GM12872 (cell line): Measurements from ENCODE around the gene PIP4K2B.

Source experiments
- TF ChIP-seq, protein P1 (sequence below): IDR thresholded peaks from 3 replicates; pipeline ENCODE4 v1.5.1; 2011; ENCODE audit warnings: low read depth, mild to moderate bottlenecking, low read length, moderate library complexity; ENCODE audit not compliant: insufficient read depth

The PIP4K2B gene

DNA sequence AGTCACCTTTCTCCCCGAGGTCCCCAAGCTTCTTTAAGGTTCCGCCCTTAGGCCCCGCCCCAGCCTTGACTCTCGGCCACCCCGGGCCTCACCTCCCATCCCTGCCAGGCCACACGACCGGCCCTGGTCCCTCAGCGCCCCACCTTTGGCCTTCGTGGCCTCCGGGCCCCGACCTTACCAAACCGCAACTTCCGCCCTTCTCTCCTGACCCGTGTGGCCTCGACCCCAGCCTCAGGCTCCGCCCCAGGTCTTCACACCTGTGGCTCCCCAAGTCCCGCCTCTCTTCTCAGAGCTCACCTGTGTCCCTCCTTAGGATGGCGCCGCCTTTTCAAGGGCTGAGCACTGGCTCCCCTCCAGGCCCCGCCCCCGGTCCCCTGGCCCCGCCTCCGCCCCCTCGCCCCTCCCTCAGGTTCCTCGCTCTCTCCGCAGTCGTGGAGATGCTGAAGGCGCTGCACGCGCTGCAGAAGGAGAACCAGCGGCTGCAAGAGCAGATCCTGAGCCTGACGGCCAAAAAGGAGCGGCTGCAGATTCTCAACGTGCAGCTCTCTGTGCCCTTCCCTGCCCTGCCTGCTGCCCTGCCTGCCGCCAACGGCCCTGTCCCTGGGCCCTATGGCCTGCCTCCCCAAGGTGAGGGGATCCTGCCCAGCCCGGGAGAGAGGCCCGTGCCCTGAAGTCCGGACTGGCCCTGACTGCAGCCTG, 79.3 kb downstream of the PIP4K2B start:
- TF ChIP-seq, protein P1, sequence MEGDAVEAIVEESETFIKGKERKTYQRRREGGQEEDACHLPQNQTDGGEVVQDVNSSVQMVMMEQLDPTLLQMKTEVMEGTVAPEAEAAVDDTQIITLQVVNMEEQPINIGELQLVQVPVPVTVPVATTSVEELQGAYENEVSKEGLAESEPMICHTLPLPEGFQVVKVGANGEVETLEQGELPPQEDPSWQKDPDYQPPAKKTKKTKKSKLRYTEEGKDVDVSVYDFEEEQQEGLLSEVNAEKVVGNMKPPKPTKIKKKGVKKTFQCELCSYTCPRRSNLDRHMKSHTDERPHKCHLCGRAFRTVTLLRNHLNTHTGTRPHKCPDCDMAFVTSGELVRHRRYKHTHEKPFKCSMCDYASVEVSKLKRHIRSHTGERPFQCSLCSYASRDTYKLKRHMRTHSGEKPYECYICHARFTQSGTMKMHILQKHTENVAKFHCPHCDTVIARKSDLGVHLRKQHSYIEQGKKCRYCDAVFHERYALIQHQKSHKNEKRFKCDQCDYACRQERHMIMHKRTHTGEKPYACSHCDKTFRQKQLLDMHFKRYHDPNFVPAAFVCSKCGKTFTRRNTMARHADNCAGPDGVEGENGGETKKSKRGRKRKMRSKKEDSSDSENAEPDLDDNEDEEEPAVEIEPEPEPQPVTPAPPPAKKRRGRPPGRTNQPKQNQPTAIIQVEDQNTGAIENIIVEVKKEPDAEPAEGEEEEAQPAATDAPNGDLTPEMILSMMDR: no peak

GRCh38 chr17:38719289-38719942, 79.9 kb downstream of the PIP4K2B start:
- TF ChIP-seq, protein P1: no peak

DNA sequence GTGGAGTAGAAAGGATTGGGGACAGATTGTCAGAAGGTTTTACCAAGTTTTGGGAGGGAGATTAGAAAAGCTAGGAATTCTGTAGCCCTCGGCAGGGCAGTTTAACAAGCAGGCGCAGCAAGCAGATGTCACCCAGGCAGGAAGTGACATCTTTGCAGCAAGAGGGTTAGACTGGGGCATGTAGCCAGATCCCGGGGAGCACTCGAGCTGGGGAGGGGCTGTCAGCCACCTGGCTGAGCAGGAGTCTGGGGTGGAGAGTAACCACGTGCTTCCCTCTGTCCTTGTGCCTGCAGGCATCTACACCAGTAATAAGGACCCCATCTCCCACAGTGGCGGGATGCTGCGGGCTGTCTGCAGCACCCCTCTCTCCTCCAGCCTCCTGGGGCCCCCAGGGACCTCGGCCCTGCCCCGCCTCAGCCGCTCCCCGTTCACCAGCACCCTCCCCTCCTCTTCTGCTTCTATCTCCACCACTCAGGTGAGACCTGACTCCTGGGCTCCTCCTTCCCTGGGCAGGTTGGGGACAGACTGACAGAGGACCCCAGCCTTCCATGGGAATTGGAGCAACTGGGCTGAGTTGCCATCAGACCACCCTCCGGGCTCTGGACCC, 82.1 kb downstream of the PIP4K2B start:
- TF ChIP-seq, protein P1: no peak

DNA sequence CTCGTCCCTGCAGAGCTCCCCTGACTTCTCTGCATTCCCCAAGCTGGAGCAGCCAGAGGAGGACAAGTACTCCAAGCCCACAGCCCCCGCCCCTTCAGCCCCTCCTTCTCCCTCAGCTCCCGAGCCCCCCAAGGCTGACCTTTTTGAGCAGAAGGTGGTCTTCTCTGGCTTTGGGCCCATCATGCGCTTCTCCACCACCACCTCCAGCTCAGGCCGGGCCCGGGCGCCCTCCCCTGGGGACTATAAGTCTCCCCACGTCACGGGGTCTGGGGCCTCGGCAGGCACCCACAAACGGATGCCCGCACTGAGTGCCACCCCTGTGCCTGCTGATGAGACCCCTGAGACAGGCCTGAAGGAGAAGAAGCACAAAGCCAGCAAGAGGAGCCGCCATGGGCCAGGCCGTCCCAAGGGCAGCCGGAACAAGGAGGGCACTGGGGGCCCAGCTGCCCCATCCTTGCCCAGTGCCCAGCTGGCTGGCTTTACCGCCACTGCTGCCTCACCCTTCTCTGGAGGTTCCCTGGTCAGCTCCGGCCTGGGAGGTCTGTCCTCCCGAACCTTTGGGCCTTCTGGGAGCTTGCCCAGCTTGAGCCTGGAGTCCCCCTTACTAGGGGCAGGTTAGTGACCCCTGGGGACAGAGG, 82.9 kb downstream of the PIP4K2B start:
- TF ChIP-seq, protein P1: no peak
